Stimulated activated CD8-positive, alpha-beta memory T cell treated with anti-CD3 and anti-CD28 coated beads, Interleukin-12 subunit alpha, Interleukin-12 subunit beta, amount 100 ng/mL, for 24 hours (primary cell): ENCODE results near the gene SELENBP1.
"Not testable (repeated sequence)": the region's sequence is repeated elsewhere in the genome, so short reads cannot be mapped to it uniquely, and the experiment has no call there.

Source experiments
- DNase-seq: peaks from one replicate; pipeline ENCODE4 v3.0.0-alpha.2; 2020; ENCODE audit errors: extremely low read depth

The SELENBP1 gene

DNA sequence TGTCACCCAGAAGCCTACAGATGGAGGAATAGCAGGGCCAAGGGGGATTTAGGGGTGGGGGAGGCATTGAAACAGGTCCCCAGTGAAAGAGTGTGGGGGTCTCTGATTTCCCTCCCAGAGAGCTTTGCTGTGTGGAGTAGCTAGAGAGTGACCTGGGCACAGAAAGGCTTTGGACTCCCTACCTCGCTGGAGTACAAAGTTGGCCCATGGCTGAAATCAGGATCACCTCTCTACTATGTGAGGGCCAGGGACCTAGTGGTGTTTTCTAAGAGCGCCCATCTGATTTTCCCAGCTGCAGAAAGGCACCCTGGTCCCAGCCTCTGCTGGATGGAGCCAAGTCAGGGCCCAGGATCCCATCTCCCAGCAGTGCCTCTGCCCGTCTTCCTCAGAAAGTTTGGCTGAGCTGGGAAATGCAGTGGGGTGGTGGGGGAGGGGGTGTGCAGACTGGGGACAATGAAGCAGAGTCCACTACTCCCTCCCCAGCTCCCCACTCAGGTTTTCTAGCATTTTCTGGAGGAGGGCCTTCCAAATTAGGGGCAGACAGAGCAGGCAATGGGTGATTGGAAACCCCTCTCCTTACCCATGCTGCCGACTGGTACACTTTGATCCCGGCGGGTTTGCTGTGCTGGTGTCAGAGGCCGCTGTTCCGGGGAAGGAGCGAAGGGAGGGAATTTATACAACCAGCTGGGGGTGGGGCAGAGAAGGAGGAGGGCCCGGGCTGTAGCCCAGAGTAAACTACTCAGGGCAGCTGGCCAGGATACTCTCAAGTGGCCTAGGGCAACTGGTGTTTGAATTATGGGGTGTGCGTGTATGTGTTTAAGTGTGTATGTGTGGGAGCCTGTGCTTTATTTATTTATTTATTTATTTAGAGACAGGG is at the start of gene SELENBP1:
SELENBP1 (minus strand) TSS at position 648 of the 877 bp plus-strand sequence; CDS start at position 584, 64 bp downstream.
- DNase-seq: no peak

DNA sequence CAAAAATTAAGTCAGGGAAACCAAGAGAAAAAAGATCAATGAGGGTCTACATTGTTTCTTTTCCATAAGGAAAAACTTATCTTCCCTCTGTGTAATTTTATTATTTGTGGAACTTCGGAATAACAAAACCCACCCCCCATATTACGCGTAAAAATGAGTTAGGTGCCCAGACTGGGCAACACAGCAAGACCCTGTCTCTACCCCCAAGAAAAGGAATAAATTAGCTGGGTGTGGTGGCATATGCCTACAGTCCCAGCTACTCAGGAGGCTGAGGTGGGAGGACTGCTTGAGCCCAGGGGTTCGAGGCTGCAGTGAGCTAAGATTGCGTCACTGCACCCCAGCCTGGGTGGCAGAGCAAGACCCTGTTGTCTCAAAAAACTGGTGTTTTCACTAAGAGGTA is 47.3 kb upstream of the SELENBP1 start:
- DNase-seq: no peak

DNA sequence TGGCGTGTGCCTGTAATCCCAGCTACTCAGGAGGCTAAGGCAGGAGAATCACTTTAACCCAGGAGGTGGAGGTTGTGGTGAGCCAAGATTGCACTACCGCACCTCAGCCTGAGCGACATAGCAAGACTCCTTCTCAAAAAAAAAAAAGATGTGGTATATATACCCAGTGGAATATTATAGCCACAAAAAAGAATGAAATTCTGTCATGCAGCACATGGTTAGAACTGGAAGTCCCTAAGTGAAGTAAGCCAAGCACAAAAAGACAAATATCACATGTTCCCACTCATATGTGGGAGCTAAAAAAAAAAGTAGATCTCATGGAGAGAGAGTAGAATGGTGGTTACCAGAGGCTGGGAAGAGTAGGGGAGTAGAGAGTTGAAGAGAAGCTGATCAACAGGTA is 45.6 kb upstream of the SELENBP1 start:
- no peak for DNase-seq

DNA sequence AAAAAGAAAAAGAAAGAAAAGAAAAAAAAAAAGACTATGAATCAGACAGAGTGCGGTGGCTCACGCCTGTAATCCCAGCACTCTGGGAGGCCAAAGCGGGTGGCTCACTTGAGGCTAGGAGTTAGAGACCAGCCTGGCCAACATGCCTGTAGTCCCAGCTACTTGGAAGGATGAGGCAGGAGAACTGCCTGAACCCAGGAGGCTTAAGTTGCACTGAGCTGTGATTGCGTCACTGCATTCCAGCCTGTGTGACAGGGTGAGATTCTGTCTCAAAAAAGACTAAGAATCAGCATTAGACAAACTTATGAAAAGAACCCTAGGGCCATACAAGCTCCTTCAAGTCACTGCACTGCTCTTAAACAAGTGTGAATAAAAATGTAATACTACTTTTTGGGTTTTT is 43.7 kb upstream of the SELENBP1 start:
- no peak for DNase-seq

DNA sequence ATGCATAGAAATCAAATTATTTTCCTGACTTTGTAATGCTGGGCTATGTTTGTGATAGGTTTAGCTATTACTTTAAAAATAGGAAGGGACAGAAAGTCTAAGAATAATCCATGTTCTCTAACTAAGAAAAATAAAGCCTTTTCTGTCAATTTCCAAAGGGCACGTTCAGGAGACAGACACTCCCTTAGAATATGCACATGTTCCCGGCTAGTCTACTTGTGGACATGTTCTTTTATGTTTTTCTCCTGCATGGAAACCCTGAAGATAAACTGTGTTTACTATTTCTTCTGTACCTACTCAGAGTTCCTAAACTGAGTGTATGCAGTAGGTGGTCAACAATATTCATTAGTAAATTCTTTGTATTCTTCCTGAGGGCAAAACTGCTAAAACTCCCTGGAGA is 39.4 kb upstream of the SELENBP1 start:
- no peak for DNase-seq

DNA sequence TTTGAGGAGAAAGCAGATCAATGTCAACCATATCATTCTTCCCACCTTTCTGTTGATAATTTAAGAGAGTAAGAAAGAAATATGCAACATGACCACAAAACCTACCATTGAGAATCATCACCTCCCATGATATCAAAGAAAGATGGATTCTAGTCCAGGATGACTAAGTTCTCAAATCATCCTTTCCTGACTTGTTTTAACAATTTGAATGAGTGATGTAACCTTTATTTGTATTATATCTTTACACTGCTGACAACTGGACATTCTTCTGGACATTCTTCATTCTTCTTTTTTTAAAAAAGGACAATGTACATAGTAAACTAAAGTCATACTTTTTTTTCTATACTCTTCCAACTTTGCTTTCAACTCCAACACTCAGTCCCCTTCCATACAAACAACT is 36.4 kb upstream of the SELENBP1 start:
- no peak for DNase-seq

DNA sequence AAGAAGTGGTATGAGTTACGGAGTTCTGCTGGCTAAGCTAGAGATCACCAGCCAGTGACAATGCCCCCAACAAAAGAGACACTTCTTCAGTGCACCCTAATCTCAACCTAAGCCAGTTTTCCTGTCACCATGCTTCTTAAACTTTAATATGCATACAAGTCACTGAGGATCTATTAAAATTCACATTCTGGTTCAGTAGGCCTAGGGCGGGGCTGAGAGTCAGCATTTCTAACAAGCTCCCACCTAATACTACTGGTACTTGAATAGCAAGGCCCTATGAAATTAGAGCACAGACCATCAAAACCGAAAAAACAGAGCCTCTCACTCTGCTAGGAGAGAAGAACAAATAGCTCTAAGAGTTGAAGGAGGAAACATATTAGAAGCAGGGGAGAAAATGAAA is 34.8 kb upstream of the SELENBP1 start:
- DNase-seq: no peak

DNA sequence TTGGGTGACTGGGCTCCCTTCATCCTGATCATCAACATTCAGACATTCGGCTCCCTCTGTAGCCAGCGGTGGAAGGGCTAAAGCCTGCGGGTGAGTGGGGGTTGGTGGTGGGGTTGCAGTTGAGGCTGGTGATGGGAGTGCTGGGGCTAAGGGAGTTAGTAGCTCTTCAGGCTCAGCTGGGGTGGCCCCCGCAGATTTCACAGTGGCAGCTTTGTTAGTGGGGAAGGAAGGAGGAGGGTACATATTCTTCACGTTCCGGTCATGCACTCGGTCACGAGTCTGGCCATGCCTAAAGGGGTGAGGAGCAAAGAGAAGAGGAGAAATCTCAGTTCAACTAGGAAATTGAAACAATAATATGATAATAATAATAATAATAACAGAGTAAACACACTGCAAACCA is 33.7 kb upstream of the SELENBP1 start:
- DNase-seq: no peak

DNA sequence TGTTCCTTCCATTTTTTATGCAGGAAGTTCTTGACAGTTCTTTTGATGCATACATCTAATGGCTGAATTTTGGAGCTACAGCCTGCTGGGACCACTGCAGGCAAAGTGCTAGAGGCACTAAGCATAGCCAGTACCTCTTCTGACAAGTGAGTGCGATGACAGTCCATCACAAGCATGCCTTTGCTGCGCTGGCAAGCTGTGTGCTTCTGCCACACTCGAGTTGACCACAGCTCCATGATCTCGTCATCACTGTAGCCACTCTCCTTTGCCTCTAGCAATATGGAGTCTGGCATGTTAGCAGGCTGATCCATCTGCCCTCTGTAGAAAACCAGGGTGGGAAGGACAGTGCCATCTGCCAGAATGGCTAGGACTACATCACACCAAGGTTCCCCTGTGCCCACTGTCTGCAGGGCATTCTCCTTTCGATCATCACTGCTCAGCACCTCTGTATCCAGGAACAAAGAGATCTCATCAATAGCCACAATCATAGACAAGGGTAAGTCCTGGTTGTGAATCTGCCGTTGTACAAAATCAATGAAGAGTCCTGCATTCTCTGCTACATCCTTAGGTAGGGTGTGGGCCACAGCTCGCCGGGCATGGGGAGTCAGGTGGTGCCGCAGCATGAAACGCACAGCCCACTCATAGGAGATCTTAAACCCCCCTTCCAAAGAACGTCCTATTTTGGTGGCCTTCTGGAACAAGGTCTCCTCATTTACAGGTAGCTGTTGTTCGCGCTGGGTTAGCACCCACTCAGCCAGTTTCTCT is 32.9 kb upstream of the SELENBP1 start:
- no peak for DNase-seq

DNA sequence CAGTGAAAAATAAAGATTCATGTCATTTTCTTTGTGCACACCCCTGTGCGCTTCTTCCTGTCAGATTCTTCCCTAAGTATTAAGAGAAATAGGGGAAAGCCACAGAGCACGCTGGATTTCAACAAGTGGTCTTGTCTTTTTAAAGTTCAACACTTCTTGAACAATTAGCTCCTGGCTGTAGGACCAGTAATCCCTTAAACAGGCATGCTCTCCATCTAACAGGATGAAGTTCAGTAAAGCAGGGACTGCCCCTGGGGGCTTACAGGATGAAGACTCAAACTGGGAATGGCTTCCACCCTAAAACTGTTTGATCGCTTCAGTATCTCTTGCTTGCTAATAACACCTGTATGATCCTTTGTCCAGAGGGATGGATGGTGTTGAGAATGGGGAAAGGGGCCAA is 31.1 kb upstream of the SELENBP1 start:
- DNase-seq: no peak

DNA sequence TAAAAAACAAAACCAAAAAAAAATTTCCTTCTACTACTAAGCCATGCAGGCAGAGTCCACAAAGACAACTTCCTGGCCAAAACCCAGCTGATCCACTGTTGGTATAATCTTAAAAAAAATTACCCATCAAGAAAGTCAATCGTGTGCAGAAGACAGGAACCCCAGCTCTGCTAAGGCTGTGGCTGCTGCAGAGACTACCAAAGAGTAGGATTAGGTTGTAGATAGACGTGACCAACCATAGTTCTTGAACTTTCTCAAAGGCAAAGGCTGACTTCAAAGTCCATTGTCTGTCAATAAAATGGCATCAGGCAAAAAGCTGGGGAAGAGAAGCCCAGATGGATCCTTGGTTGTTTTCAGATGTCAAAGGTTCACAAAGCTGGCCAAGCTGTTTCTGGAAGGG is 30.3 kb upstream of the SELENBP1 start:
- DNase-seq: no peak

DNA sequence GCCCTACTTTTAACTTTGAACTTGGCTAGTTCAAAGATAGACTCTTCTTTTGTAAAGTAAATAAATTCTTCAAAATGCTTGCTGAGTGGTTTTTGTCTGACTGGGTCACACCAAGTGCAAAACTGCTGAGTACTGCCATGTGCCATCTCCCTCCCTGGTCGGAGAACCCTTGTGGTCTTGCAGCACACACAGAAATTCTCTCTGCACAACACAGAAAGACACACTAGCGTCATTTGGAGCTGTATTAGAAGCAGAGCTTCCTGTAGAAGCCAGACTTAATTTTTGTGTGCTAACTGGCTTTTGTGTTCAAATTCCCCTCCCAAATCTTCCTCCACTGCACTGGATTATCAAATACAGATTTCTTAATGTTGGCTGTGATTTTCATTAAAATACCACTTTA is 29.4 kb upstream of the SELENBP1 start:
- DNase-seq: no peak

DNA sequence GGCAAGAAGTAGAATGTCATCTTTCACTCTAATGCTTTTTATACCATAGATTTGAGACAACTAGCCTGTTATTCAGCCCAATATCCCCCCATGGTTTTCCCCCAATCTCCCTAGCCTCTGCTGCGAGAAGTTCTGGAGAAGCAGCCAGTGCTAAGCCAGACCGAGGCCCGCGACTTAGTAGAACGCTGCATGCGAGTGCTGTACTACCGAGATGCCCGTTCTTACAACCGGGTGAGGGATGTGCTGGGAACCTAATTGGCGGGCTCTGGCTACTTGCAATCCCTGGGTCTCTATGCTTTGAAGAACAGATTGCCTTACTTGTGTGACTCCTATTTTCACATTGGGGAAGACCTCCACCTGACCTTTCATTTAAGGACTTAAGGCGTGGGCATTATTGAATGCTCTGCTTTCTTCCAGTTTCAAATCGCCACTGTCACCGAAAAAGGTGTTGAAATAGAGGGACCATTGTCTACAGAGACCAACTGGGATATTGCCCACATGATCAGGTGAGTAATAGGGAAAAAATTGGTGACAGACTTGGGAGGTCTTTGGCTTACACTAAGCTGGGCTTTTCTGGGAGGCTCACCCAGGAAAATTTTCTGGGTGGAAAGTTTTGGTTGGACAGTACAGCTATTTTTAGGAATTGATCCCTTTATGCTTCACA is 28.8 kb upstream of the SELENBP1 start:
- DNase-seq: no peak

DNA sequence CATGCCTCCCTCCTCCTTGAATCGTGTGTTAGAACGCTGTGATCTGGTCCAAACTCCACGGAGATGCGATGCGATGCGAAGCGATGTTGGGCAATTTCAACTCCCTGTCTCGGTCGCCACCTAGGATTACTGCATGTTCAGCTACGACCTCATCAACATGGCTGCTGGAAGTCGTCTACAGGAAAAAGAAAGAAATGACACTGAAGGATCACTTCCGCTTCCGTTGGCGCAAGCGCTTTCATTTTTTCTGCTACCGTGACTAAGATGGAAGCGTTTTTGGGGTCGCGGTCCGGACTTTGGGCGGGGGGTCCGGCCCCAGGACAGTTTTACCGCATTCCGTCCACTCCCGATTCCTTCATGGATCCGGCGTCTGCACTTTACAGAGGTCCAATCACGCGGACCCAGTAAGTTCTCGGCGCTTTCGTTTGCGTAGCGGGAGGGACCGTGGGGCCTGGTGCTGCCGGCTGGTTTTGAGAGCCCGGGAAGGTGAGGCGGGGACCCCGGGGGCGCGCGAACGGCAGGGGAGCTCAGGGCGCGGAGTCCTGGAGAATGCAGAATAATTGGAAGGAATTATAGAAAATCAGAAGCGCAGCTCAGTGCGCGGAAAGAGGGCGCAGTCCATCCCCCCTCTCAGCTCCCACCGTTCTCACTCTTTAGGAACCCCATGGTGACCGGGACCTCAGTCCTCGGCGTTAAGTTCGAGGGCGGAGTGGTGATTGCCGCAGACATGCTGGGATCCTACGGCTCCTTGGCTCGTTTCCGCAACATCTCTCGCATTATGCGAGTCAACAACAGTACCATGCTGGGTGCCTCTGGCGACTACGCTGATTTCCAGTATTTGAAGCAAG is 27.0 kb upstream of the SELENBP1 start, which contains the start of gene PSMB4:
PSMB4 (plus strand) TSS at position 250 of the 848 bp plus-strand sequence; CDS start at position 265, 15 bp downstream.
- peak; percentile 53 for DNase-seq

DNA sequence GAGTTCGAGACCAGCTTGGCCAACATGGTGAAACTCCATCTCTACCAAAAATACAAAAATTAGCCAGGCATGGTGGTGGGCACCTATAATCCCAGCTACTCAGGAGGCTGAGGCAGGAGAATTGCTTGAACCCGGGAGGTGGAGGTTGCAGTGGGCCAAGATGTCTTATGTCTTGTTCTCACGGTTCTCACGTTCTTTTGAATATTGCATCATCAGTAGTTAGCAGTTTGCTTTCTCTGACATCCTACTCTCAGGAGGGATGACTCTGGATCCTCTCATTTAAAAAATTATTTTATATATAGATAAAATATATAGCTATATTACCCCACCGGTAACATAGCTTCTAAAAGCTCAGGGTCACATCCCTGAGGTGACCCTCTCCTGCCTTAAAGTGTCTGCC is 23.8 kb upstream of the SELENBP1 start:
- not testable (repeated sequence) for DNase-seq

DNA sequence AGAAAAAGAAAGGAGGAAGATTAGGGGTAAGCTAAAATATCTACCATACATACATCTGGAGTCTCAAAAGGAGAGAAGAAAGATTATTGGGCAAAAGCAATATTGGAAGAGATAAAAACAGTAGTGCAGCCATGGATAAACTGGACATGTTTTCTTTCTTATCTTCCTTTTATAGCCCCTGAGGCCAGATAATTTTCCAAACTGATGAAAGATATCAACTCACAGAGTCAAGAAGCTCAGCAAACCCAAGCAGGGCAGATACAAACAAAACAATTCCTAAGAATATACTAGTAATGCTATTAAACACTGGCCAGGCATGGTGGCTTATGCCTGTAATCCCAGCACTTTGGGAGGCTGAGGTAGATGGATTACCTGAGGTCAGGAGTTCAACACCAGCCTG is 21.1 kb upstream of the SELENBP1 start:
- DNase-seq: no peak

DNA sequence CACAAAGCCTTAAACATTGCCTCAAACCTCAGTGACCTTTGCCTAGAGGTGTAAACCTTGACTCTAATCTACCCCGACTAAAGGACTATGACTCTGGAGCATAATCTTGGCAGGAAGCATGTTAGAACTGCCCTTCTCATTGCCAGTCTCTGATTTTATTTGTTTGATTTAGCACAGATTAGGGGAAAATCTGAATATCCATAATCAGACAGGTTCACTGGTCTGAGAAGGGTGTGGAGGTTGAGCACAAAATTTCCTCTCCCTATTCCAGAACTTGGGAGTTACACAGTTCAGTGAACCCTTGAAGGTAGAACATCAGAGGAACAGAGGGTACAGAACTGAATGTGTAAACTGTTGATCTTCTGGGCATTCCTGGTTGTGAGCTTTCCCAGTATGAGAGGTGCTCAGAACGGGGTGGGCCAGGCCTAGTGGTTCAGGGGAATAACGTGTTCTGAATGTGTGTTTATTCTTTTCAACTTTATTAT is 18.6 kb upstream of the SELENBP1 start:
- DNase-seq: no peak

DNA sequence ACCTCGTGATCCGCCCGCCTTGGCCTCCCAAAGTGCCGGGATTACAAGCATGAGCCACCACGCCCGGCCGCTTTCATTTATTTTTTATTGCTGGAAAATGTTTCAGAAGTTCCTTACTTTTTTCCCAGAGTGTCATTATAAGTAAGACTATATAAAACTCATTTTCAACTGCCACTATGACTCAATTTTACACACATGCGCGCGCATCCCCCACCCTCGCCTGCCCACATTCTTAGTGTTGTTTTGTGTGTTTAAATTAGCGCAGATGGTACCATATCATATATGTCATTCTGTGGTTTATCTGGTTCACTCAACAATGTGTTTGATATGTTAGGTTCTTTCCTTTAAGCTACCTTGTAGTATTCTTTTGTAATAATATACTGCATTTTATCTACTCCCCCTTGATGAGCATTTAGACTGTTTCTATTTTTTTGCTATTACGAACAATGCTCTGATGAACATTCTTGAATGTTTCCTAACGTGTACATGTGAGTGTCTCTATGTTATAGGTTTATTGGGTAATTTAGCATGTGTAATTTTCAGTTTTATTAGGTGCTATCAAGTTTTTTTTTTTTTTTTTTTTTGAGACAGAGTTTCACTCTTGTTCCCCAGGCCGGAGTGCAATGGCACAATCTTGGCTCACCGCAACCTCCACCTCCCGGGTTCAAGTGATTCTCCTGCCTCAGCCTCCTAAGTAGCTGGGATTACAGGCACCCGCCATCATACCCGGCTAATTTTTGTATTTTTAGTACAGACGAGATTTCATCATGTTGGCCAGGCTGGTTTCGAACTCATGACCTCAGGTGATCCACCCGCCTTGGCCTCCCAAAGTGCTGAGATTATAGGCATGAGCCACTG is 17.9 kb upstream of the SELENBP1 start:
- DNase-seq: not testable (repeated sequence)

DNA sequence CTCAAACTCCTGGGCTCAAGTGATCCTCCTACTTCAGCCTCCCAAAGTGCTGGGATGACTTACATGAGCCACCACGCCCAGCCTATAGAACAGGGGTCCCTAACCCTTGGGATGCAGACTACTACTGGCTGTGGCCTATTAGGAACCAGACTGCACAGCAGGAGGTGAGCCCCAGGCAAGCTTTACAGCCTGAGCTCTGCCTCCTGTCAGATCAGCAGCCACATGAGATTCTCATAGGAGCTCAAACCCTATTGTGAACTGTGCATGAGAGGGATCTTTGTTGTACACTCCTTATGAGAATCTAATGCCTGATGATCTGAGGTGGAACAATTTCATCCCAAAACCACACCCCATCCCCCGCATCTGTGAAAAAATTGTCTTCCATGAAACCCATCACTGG is 13.5 kb upstream of the SELENBP1 start:
- no peak for DNase-seq

DNA sequence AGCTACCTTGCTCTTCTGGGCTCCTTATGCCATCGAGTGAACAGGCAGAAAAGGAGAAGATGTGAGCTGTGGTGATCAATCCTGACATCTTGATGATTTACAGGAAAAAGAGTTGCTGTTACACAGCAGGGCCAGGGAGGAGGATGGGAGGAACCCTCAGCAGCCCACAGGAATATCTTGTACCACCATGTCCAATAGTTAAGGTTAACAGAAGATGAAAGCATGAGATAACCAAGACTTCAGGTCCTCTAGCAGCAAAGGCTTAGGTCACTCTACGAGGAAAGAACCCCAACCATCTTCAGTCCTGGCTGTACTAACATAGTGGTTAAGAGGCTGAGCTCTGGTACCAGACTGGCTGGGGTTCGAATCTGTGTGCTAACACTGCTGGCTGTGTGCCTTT is 12.1 kb upstream of the SELENBP1 start:
- DNase-seq: no peak
